Nephron (organoid): Measurements from ENCODE around the gene ARHGAP26.

ENCODE experiments used
- H3K27ac Mint-ChIP-seq, 3 experiments: 2 replicates each; pipeline ENCODE4 v1.8.0; 2020; ENCODE audit warnings: mixed read lengths in 3 of 3, mild to moderate bottlenecking in 2 of 3, moderate library complexity in 1 of 3
- H3K27me3 Mint-ChIP-seq: 2 replicates; pipeline ENCODE4 v1.8.0; 2021; ENCODE audit warnings: low read depth, mild to moderate bottlenecking, moderate library complexity, mixed read lengths
- H3K36me3 Mint-ChIP-seq: 2 replicates; pipeline ENCODE4 v1.8.0; 2020; ENCODE audit warnings: low read depth, mixed read lengths
- H3K4me1 Mint-ChIP-seq: 2 replicates; pipeline ENCODE4 v1.8.0; 2020; ENCODE audit warnings: mixed read lengths
- H3K4me3 Mint-ChIP-seq, 3 experiments: 2 replicates each; pipeline ENCODE4 v1.8.0; 2020; ENCODE audit warnings: mild to moderate bottlenecking in 3 of 3, mixed read lengths in 3 of 3, moderate library complexity in 2 of 3
- H3K9me3 Mint-ChIP-seq: 2 replicates; pipeline ENCODE4 v1.8.0; 2020; ENCODE audit warnings: mixed read lengths
- CTCF ChIP-seq, 3 experiments: fragments of 200-600 bp; sonication (generic); IDR thresholded peaks; one replicate each; pipeline ENCODE4 v1.5.0; 2021; ENCODE audit warnings: antibody characterized with exemption in 3 of 3; ENCODE audit not compliant: unreplicated experiment in 3 of 3

The ARHGAP26 gene

DNA sequence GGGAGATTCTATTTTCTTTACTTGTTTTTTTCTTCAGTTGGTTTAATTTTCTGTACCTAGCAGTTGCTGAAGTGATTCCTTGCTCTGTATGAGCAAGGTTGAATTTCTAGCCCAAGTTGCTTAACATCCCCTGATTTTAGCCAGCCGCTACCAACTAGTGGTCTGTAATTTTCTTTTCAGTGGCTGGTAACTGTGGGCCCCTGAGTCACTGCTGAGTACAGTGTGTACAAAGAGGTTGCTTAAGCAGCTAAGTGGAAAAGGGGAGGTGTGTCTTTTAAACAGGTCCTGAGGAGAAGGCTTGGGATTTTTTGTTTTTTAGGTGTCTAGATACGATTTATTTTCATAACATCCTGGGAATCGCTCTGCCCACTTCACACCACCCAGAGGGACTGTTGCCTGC lies 378.6 kb downstream of the ARHGAP26 start:
- no peaks in the 10 kb centered on the region for H3K9me3 Mint-ChIP-seq
- no peaks in the 10 kb centered on the region for H3K27me3 Mint-ChIP-seq
- peaks cover 49% of the 10 kb centered on the region for H3K4me1 Mint-ChIP-seq
- H3K27ac Mint-ChIP-seq: peak overlapping the region; percentile 77 to 88 (median 87)
- no peak for TF ChIP-seq CTCF (IDR thresholded peaks at IDR 0.05; ENCODE audit: unreplicated experiment in 3 of 3)
- H3K4me3 Mint-ChIP-seq: no peak overlapping the region
- H3K36me3 Mint-ChIP-seq: peaks cover 4% of the 10 kb centered on the region

GRCh38 chr5:143149759-143150158 lies 379.6 kb downstream of the ARHGAP26 start:
- Mint-ChIP-seq H3K27ac (no peak overlapping the region), H3K36me3 (peaks cover 4% of the 10 kb centered on the region), H3K9me3 (no peaks in the 10 kb centered on the region), H3K4me1 (peaks cover 50% of the 10 kb centered on the region), H3K4me3 (no peak overlapping the region), H3K27me3 (no peaks in the 10 kb centered on the region)
- no peak for TF ChIP-seq CTCF (IDR thresholded peaks at IDR 0.05; ENCODE audit: unreplicated experiment in 3 of 3)

- no peaks in the 10 kb centered on the region for H3K27me3 Mint-ChIP-seq
- H3K36me3 Mint-ChIP-seq: peaks cover 4% of the 10 kb centered on the region
- no peak overlapping the region for H3K27ac Mint-ChIP-seq
- H3K4me3 Mint-ChIP-seq: no peak overlapping the region
- H3K4me1 Mint-ChIP-seq: peaks cover 44% of the 10 kb centered on the region
- no peak for TF ChIP-seq CTCF (IDR thresholded peaks at IDR 0.05; ENCODE audit: unreplicated experiment in 3 of 3)
- H3K9me3 Mint-ChIP-seq: no peaks in the 10 kb centered on the region
These were observed 381.0 kb downstream of the ARHGAP26 start for GRCh38 chr5:143151056-143151700.

DNA sequence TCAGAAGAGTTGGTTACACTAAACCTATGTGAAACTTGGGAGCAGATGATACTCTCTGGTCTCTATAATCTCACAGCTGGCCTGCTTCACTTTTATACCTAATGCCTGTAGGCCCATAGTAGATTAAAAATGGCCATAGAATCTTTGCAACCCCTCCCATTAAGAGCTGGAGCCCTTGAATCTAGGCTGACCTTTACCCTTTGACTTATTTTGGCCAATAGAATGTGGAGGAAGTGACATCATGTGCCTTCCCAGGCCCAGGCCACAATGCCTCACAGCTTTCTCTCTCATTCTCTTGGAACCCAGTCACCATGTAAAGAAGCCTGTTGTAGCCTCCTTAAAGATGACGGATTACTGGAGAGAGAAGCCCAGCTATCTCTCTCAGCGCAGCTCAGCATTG lies 382.3 kb downstream of the ARHGAP26 start:
- no peaks in the 10 kb centered on the region for H3K27me3 Mint-ChIP-seq
- no peak for TF ChIP-seq CTCF (IDR thresholded peaks at IDR 0.05; ENCODE audit: unreplicated experiment in 3 of 3)

DNA sequence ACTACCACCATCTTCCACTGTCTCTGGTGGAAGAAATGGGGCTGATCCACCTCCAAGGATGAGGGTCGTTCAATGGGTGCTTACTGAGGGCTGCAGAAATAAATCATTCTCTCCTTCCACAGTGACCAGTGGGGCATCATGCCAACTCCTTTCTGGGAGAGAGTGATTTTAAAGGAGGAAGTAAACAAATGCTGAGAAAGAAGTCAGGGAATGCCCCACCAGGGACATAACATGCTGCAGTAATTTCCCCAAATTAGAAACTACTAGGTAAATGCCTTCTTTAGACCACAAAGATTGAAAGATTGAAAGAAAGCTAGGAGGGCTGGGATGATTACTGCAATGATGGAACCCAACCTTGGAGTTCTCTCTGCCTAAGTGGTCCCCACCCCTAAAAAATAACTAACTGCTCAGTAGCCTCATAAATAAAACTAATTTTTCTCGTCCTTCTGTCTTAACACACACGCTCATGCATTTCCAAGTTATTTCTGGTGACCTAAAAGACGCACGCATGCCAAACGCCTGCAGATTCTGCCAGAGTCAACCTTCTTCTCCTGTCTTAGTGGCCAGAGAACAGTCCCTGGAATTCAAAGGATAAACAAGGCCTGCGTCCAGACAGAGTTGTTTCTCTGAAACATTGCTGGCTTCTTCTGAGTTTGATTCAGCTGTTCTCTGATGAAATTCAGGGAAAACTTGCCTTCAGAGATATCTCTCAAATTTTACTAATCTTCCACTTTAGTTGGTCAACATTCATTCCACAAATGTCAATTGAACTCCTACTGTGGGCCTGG lies 383.3 kb downstream of the ARHGAP26 start:
- H3K9me3 Mint-ChIP-seq: no peaks in the 10 kb centered on the region
- H3K4me1 Mint-ChIP-seq: peaks cover 22% of the 10 kb centered on the region
- H3K4me3 Mint-ChIP-seq: no peak overlapping the region
- H3K36me3 Mint-ChIP-seq: peaks cover 4% of the 10 kb centered on the region
- TF ChIP-seq CTCF (IDR thresholded peaks at IDR 0.05; ENCODE audit: unreplicated experiment in 3 of 3): no peak
- H3K27ac Mint-ChIP-seq: peak overlapping the region in 2 of 3 experiments; percentile 46 to 92
- H3K27me3 Mint-ChIP-seq: no peaks in the 10 kb centered on the region

More for the DNA sequence above, 382.3 kb downstream of the ARHGAP26 start:
- Mint-ChIP-seq H3K4me3 (no peak overlapping the region), H3K27ac (peak overlapping the region in 1 of 3 experiments; percentile 46), H3K9me3 (no peaks in the 10 kb centered on the region), H3K4me1 (peaks cover 33% of the 10 kb centered on the region), H3K36me3 (peaks cover 4% of the 10 kb centered on the region)
